Activated T-helper 1 cell treated with anti-CD3 and anti-CD28 coated beads, Interleukin-12 subunit alpha, Interleukin-12 subunit beta, Interleukin-2, Interleukin-4 antibody, amounts not matched to agents 30 ng/mL and 10 ng/mL and 1 ng/mL, durations not matched to agents 14 hours and 24 hours and 36 hours (primary cell): Measurements from ENCODE around the gene GRIK4. TPM values are rescaled to one million over a fixed set of nuclear protein-coding genes. Genes with fewer than 3 reads are reported as not detected.

ENCODE experiments used
- DNase-seq: peaks from one replicate; pipeline ENCODE4 v3.0.0; 2021; ENCODE audit warnings: low spot score
- H3K27ac Mint-ChIP-seq: one replicate; pipeline ENCODE4 v1.8.0; 2021; ENCODE audit warnings: mild to moderate bottlenecking, mixed read lengths
- H3K27me3 Mint-ChIP-seq: one replicate; pipeline ENCODE4 v1.8.0; 2022; ENCODE audit warnings: mild to moderate bottlenecking, moderate library complexity, mixed read lengths; ENCODE audit not compliant: insufficient read depth
- H3K36me3 Mint-ChIP-seq: one replicate; pipeline ENCODE4 v1.8.0; 2021; ENCODE audit warnings: low read depth, mixed read lengths
- H3K4me1 Mint-ChIP-seq: one replicate; pipeline ENCODE4 v1.8.0; 2021; ENCODE audit warnings: low read depth, mixed read lengths
- H3K4me3 Mint-ChIP-seq: one replicate; pipeline ENCODE4 v1.8.0; 2021; ENCODE audit warnings: mild to moderate bottlenecking, moderate library complexity, mixed read lengths
- H3K9me3 Mint-ChIP-seq: one replicate; pipeline ENCODE4 v1.8.0; 2021; ENCODE audit warnings: mixed read lengths
- intact Hi-C: fragments of 100-400 bp; cut with micrococcal nuclease; formaldehyde crosslinking; loops from one replicate; pipeline ENCODE4 v1.15.1; 2024
- total RNA-seq: library from RNA; stranded (reverse); gene quantifications from 2 replicates; pipeline ENCODE4 v1.2.3, GENCODE V29; 2022

Gene GRIK4
- total RNA-seq, 1 donor from 2014 or later = 0.16 TPM

GRCh38 chr11:120663142-120663541 is 151.6 kb downstream of the GRIK4 start:
- Mint-ChIP-seq H3K27me3 (no peaks in the 10 kb centered on the region), H3K36me3 (no peaks in the 10 kb centered on the region), H3K27ac (no peak overlapping the region), H3K4me3 (no peak overlapping the region), H3K4me1 (no peaks in the 10 kb centered on the region), H3K9me3 (no peaks in the 10 kb centered on the region)
- DNase-seq = no peak
- intact Hi-C loops = no loop called here

DNA sequence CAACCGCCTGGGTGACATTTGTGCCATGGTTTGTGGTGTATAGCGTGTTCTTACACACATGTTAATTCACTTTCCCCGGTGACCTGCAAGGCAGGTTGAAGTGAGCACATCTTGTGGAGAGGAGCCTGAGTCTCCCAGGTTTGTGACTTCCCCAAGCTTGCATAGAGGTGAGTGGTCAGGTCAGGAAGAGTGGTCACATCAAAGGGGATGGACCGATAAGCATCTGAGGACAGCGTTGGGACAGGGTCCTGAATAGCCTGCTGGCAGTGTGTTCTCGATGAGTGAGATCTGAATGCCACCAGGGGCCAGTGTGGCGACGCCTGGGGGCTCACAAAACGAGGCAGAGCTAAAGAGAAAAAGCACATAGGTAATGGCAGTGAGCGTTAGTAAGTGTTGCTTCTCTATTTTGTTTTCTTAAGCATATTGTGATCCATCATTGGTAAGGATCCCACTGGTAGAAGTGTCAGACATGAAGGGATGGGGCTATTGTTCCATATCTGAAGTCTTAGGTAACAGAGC is 154.6 kb downstream of the GRIK4 start:
- H3K9me3 Mint-ChIP-seq = no peaks in the 10 kb centered on the region
- H3K27me3 Mint-ChIP-seq = no peaks in the 10 kb centered on the region
- no peak for DNase-seq
- no peaks in the 10 kb centered on the region for H3K36me3 Mint-ChIP-seq
- H3K27ac Mint-ChIP-seq = no peak overlapping the region
- intact Hi-C loops = no loop called here
- H3K4me1 Mint-ChIP-seq = no peaks in the 10 kb centered on the region
- H3K4me3 Mint-ChIP-seq = no peak overlapping the region

GRCh38 chr11:120667281-120667680 is 155.7 kb downstream of the GRIK4 start:
- intact Hi-C loops = no loop called here
- H3K4me1 Mint-ChIP-seq = no peaks in the 10 kb centered on the region

DNA sequence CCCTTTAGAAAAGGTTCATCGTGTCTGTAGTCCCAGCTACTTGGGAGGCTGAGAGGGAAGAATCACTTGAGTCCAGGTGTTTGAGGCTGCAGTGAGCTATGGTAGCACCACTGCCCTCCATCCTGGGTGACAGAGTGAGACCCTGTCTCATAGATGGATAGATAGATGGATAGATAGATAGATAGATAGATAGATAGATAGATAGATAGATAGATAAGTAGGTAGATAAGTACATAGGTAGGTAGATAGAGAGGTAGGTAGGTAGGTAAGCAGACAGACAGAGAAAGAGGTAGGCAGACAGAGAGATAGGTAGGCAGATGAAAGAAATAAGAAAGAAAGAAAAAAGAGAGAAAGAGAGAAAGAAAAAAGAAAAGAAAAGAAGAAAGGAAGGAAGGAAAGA is 156.4 kb downstream of the GRIK4 start:
- H3K27ac Mint-ChIP-seq = no peak overlapping the region
- no peak for DNase-seq
- no peaks in the 10 kb centered on the region for H3K9me3 Mint-ChIP-seq
- H3K36me3 Mint-ChIP-seq = no peaks in the 10 kb centered on the region
- intact Hi-C loops = no loop called here
- no peaks in the 10 kb centered on the region for H3K27me3 Mint-ChIP-seq
- no peaks in the 10 kb centered on the region for H3K4me1 Mint-ChIP-seq
- H3K4me3 Mint-ChIP-seq = no peak overlapping the region

More at GRCh38 chr11:120667281-120667680, 155.7 kb downstream of the GRIK4 start:
- no peak for DNase-seq
- Mint-ChIP-seq H3K4me3 (no peak overlapping the region), H3K27me3 (no peaks in the 10 kb centered on the region), H3K27ac (no peak overlapping the region), H3K9me3 (no peaks in the 10 kb centered on the region), H3K36me3 (no peaks in the 10 kb centered on the region)

DNA sequence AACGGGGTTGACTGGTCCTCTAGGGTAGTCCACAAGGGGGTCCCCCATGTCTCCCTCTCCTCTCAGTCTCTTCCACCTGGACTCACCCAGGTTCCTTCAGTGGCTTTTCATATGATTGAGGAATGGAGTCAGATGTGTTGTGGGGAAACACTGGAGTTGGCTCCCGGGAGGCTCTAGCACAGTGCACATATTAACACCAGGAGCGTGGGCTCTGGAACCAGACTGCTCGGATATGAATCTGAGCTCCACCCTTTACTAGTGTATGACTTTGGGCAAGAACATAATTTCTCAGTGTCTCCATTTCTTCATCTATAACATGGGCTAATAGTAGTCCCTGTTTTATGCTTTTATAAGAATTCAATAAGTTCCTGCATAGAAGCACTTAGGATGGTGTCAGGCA is 157.0 kb downstream of the GRIK4 start:
- Mint-ChIP-seq H3K9me3 (no peaks in the 10 kb centered on the region), H3K36me3 (no peaks in the 10 kb centered on the region), H3K27ac (no peak overlapping the region), H3K4me3 (no peak overlapping the region), H3K4me1 (no peaks in the 10 kb centered on the region), H3K27me3 (no peaks in the 10 kb centered on the region)
- intact Hi-C loops = no loop called here
- DNase-seq = no peak

DNA sequence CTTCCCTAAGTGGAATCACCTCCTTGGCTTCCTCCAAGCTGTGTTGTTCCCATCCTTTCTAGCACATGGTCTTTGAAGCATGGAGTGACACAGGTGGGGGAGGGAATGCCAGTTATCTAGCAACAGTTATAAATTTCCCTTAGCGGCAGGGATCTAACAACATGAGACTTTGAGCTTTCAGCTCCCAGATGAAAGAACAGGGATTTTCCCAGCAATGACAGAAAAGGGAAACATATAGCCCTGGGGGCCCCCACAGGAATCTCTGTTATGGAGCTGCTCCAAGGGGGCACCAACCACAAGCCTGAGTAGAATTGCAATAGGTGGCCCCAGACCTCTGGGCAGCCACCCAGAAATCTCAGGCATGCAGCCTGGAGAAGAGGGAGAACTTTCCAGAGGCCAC is 163.0 kb downstream of the GRIK4 start:
- no peak overlapping the region for H3K4me3 Mint-ChIP-seq
- no peaks in the 10 kb centered on the region for H3K27me3 Mint-ChIP-seq

GRCh38 chr11:120675171-120675570 is 163.6 kb downstream of the GRIK4 start:
- intact Hi-C loops = no loop called here
- DNase-seq = no peak
- Mint-ChIP-seq H3K4me1 (no peaks in the 10 kb centered on the region), H3K27ac (no peak overlapping the region), H3K9me3 (no peaks in the 10 kb centered on the region), H3K27me3 (no peaks in the 10 kb centered on the region), H3K36me3 (no peaks in the 10 kb centered on the region), H3K4me3 (no peak overlapping the region)

More for the DNA sequence above, 163.0 kb downstream of the GRIK4 start:
- no peak for DNase-seq
- H3K36me3 Mint-ChIP-seq = no peaks in the 10 kb centered on the region
- H3K9me3 Mint-ChIP-seq = no peaks in the 10 kb centered on the region
- intact Hi-C loops = no loop called here
- H3K4me1 Mint-ChIP-seq = no peaks in the 10 kb centered on the region
- no peak overlapping the region for H3K27ac Mint-ChIP-seq

GRCh38 chr11:120676991-120677390 is 165.4 kb downstream of the GRIK4 start:
- Mint-ChIP-seq H3K36me3 (no peaks in the 10 kb centered on the region), H3K4me3 (no peak overlapping the region), H3K27me3 (peaks cover 3% of the 10 kb centered on the region), H3K4me1 (no peaks in the 10 kb centered on the region), H3K27ac (no peak overlapping the region), H3K9me3 (no peaks in the 10 kb centered on the region)
- intact Hi-C loops = no loop called here
- no peak for DNase-seq

GRCh38 chr11:120680322-120680721 is 168.8 kb downstream of the GRIK4 start:
- peaks cover 4% of the 10 kb centered on the region for H3K27me3 Mint-ChIP-seq
- DNase-seq = no peak
- no peaks in the 10 kb centered on the region for H3K4me1 Mint-ChIP-seq
- H3K4me3 Mint-ChIP-seq = no peak overlapping the region
- H3K27ac Mint-ChIP-seq = no peak overlapping the region
- intact Hi-C loops = loop anchor here (10.0 kb wide), 1 partner anchor 506 kb away; no protein-coding TSS in a partner anchor
- H3K36me3 Mint-ChIP-seq = no peaks in the 10 kb centered on the region
- H3K9me3 Mint-ChIP-seq = no peaks in the 10 kb centered on the region

DNA sequence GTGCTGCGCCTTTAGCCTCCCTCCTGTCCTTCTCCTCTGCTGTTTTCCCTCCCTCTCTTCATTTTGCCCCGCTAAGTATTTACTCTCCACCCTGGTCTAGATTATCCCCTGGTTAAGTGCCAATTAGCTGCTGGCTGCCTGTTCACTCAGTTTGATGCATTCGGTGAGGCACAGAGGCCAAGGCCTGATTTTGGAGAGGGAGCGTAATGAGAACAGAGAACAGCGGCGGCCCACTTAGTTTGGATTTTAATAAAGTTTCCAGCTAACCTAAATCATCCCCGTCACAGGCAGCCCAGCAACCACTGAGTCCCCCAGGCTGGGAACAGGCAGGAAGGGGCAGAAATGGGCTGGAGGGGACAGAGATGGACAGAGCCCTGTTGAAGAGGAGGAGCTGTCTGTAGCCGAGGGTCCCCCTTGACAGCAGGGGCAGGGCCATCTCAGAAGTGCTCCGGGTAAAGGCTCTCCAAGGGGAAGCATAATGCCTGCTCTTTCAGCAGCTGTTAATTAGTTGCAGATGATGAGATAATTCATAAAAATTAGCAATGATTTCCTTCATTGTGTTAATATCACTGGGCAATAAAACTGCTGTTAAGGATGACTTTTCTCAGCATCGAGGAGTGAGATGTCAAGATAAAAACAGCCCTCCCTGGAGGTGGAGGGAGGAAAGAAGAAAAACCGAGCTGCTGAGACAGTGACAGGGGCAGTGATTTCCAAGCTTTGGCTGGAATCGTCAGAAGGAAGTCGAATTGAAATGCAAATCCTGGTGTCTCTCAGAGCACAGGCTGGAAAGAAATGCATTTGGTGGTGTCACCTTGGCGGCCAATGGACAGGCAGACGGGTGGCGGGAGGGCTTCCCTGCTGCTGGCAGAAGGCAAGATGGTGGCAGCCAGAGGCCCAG is 170.1 kb downstream of the GRIK4 start:
- intact Hi-C loops = loop anchor here (10.0 kb wide), 1 partner anchor 507 kb away; no protein-coding TSS in a partner anchor
- peaks cover 6% of the 10 kb centered on the region for H3K27me3 Mint-ChIP-seq
- DNase-seq = no peak
- H3K36me3 Mint-ChIP-seq = no peaks in the 10 kb centered on the region
- H3K27ac Mint-ChIP-seq = no peak overlapping the region
- no peaks in the 10 kb centered on the region for H3K9me3 Mint-ChIP-seq
- no peaks in the 10 kb centered on the region for H3K4me1 Mint-ChIP-seq
- no peak overlapping the region for H3K4me3 Mint-ChIP-seq

GRCh38 chr11:120682332-120682649 is 170.7 kb downstream of the GRIK4 start:
- DNase-seq = no peak
- peaks cover 6% of the 10 kb centered on the region for H3K27me3 Mint-ChIP-seq
- no peaks in the 10 kb centered on the region for H3K9me3 Mint-ChIP-seq
- intact Hi-C loops = loop anchor here (10.0 kb wide), 1 partner anchor 507 kb away; no protein-coding TSS in a partner anchor
- H3K27ac Mint-ChIP-seq = no peak overlapping the region
- H3K36me3 Mint-ChIP-seq = no peaks in the 10 kb centered on the region
- H3K4me1 Mint-ChIP-seq = no peaks in the 10 kb centered on the region
- H3K4me3 Mint-ChIP-seq = no peak overlapping the region

- H3K4me3 Mint-ChIP-seq = no peak overlapping the region
- intact Hi-C loops = loop anchor here (10.0 kb wide), 1 partner anchor 508 kb away; no protein-coding TSS in a partner anchor
- peaks cover 6% of the 10 kb centered on the region for H3K27me3 Mint-ChIP-seq
- H3K27ac Mint-ChIP-seq = no peak overlapping the region
- no peak for DNase-seq
- no peaks in the 10 kb centered on the region for H3K36me3 Mint-ChIP-seq
- H3K4me1 Mint-ChIP-seq = no peaks in the 10 kb centered on the region
- H3K9me3 Mint-ChIP-seq = no peaks in the 10 kb centered on the region
Observed at GRCh38 chr11:120682866-120683265, 171.3 kb downstream of the GRIK4 start.

DNA sequence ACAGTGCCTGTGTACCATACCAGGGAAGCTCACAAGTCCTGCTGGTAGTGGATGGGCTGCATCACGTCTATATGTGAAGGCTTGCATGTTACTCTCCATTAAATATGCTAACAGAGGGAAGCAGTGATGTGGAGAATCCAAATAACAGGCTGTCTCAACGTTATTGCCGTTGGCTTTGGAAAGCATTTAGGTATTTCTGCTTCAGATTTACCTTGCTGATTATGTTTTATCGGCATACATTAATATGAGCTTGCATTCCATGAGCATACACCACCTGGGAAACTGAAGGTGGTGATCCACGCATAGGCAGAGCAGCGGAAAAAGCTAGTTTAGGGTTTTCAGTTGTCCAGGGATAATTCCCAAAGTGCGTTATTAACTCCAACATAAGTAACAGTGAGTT is 175.0 kb downstream of the GRIK4 start:
- no peak overlapping the region for H3K4me3 Mint-ChIP-seq
- peaks cover 6% of the 10 kb centered on the region for H3K27me3 Mint-ChIP-seq
- intact Hi-C loops = loop anchor here (10.0 kb wide), 1 partner anchor 512 kb away; no protein-coding TSS in a partner anchor
- DNase-seq = no peak
- no peaks in the 10 kb centered on the region for H3K9me3 Mint-ChIP-seq
- H3K4me1 Mint-ChIP-seq = no peaks in the 10 kb centered on the region
- no peak overlapping the region for H3K27ac Mint-ChIP-seq
- H3K36me3 Mint-ChIP-seq = no peaks in the 10 kb centered on the region
